ENCODE results near the gene STAT4.

- TF ChIP-seq CTCF (conservative IDR thresholded peaks at IDR 0.05; ENCODE audit: low read depth, low read length) (no peak), EZH2 (IDR thresholded peaks at IDR 0.05; ENCODE audit: borderline replicate concordance, low read depth, low read length, poor library complexity, severe bottlenecking) (no peak)
These were observed 24.3 kb downstream of the STAT4 start for GRCh38 chr2:191126386-191127085.

Measured in A673 (cell line).